Heart right ventricle (tissue), 16 donors: ENCODE data around the gene TIMM44. TPM values are rescaled to one million over a fixed set of nuclear protein-coding genes. Genes with fewer than 3 reads are reported as not detected.
A peak's percentile ranks its signal among the peaks of the same experiment; 100 is the strongest.

Experiments used
- ATAC-seq, 8 donors: fragments of 200-7000 bp; cut with Tn5 transposase; one replicate each; pipeline ENCODE4 v1.9.1; 2020; ENCODE audit warnings: mild to moderate bottlenecking in 8 of 8, moderate library complexity in 8 of 8, moderate number of reproducible peaks in 1 of 8
- DNase-seq, 2 donors: peaks; one replicate each; pipeline ENCODE4 v3.0.0-alpha.2; 2020
- H3K27ac ChIP-seq, 10 donors: fragments of 200-600 bp; sonication (generic) in 2 of 10; one replicate each; pipeline versions ENCODE4 v1.5.0 to v1.8.0; 2020 to 2022; ENCODE audit warnings: mild to moderate bottlenecking in 3 of 10
- H3K27me3 ChIP-seq, 7 donors: fragments of 200-600 bp; one replicate each; pipeline ENCODE4 v1.8.0; 2021 to 2022; ENCODE audit warnings: mild to moderate bottlenecking in 2 of 7
- H3K36me3 ChIP-seq, 9 donors: fragments of 200-600 bp; sonication (generic) in 1 of 9; one replicate each; pipeline versions ENCODE4 v1.5.0 to v1.8.0; 2020 to 2022; ENCODE audit warnings: mild to moderate bottlenecking in 2 of 9
- H3K4me1 ChIP-seq, 9 donors: fragments of 200-600 bp; sonication (generic) in 1 of 9; one replicate each; pipeline versions ENCODE4 v1.5.0 to v1.8.0; 2020 to 2022; ENCODE audit warnings: mild to moderate bottlenecking in 4 of 9
- H3K4me3 ChIP-seq, 10 donors: fragments of 200-600 bp; sonication (generic) in 2 of 10; one replicate each; pipeline versions ENCODE4 v1.5.0 to v1.8.0; 2020 to 2022; ENCODE audit warnings: mild to moderate bottlenecking in 7 of 10, moderate library complexity in 2 of 10
- H3K9me3 ChIP-seq, 11 donors: fragments of 200-600 bp in 10 of 11; sonication (generic) in 2 of 11; one replicate each; pipeline versions ENCODE4 v1.5.0 to v1.8.0; 2013 to 2022; ENCODE audit warnings: mild to moderate bottlenecking in 2 of 11, control low read depth in 1 of 11, moderate library complexity in 1 of 11
- CTCF ChIP-seq, 9 donors: fragments of 200-600 bp; sonication (generic) in 2 of 9; IDR thresholded peaks; one replicate each; pipeline versions ENCODE4 v1.5.0 to v1.8.0; 2021 to 2022; ENCODE audit warnings: antibody characterized with exemption in 9 of 9, mild to moderate bottlenecking in 5 of 9, moderate library complexity in 1 of 9
- WGBS, 2 donors: extraction: QIAGEN DNeasy Blood & Tissue Kit; methylation state at CpG; one replicate each; pipeline ENCODE4 v1.1.7; 2013; ENCODE audit warnings: inconsistent platforms in 1 of 2; 5-methylcytosine and 5-hydroxymethylcytosine counted together
- intact Hi-C, 10 donors: fragments of 100-400 bp; cut with DNase I; formaldehyde crosslinking; loops; one replicate each; pipeline versions ENCODE4 v1.11.1 to v1.14.2; 2022
- polyA plus RNA-seq, 2 donors: library from polyadenylated mRNA; stranded (reverse); fragments of 200-250 nt; gene quantifications; one replicate each; pipeline ENCODE4 v1.2.3, GENCODE V29; 2013
- total RNA-seq, 10 donors: library from RNA; stranded (reverse); fragmentation: NEBNext Ultra II Directional in 3 of 10; extraction: Animal tissue kit (Norgen Biotek cat#: 25700) in 3 of 10; gene quantifications; one replicate each; pipeline versions ENCODE4 v1.2.1 to v1.2.4, GENCODE V29; 2021 to 2023
- donor health status: Arrhythmogenic right ventricular cardiomyopathy.
- donor health status: ischemic (EF 13 %, LVEDD 7.1; RV severe dilation, severe dysfunction).
- donor health status: healthy with polysubstance abuse.
- donor health status: DM: no; HTN: yes; CAD: no.
- donor health status: DM: no; HTN: no; CAD: no.
- donor health status: ischemic (EF 25% LVEDD 6.9; RV normal size, moderate dysfunction).
- donor health status: ischemic (EF 25% LVEDD 5.7; RV mildly dilated, moderate dysfunction).
- donor health status: healthy.
- donor health status: DM: yes; HTN: yes; CAD: no.
- donor health status: Ischemic cardiomyopathy.
- donor health status: ischemic (EF 35%, LVEDD 5.7; RV mildly dilated, moderate dysfunction).
- donor health status: nonischemic (EF 11% LVEDD 7.7; RV severe dilation, severe dysfunction).
- donor health status: DM: yes; HTN: yes; CAD: no.
- donor health status: PGD.
- donor health status: ischemic (EF 29% LVEDD 5.4; RV normal size, mild dysfunction).
- donor health status: nonischemic (EF 23%, LVEDD 6.1; RV moderate dilation, normal function).

Gene TIMM44
- total and polyA plus RNA-seq, 12 donors, result 54.9 to 188 (median 73.1) TPM

GRCh38 chr19:7924651-7925170, 18.8 kb downstream of the TIMM44 start:
- Histone ChIP-seq H3K27ac (no peak overlapping the region), H3K36me3 (peaks cover 0 to 23% (median 15%) of the 10 kb centered on the region in 9 donors), H3K4me1 (peaks cover 18 to 73% (median 47%) of the 10 kb centered on the region in 9 donors), H3K9me3 (no peaks in the 10 kb centered on the region), H3K4me3 (peak overlapping the region in 9 of 10 donors; percentile 35 to 51 (median 45)), H3K27me3 (peaks cover 0 to 8% (median 0%) of the 10 kb centered on the region in 7 donors)
- 40 to 46% methylated on average over 32 to 34 of the region's 34 CpGs for WGBS, 2 donors
- TF ChIP-seq CTCF (IDR thresholded peaks at IDR 0.05), result no peak
- DNase-seq (no peak), ATAC-seq (no peak)
- intact Hi-C loops, result loop anchor here in 6 of 10 donors (5.0 to 10.0 kb wide), 4 partner anchors 67 to 328 kb away; no protein-coding TSS in a partner anchor

DNA sequence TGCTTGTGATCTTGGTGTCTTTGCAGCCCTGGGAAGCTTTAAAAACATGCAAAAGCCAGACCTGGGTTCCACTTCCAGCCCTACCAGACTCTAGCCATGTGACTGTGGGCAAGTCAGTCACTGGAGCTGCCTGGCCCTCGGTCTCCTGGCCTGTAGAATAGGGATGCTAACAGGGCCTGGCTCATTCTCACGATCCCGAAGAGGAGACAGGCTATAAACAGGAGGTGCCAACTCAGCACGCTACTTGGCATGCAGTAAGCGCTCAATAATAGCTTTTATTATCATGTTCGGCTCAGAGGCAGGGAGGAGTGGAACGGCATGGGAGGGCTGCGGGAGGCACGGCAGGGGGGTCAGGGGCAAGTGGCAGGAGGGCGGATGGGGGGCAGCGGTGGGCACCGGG, 19.2 kb downstream of the TIMM44 start:
- H3K4me1 ChIP-seq, result peaks cover 18 to 73% (median 47%) of the 10 kb centered on the region in 9 donors
- H3K9me3 ChIP-seq, result no peaks in the 10 kb centered on the region
- intact Hi-C loops, result loop anchor here in 5 of 10 donors (5.0 to 10.0 kb wide), 4 partner anchors 67 to 328 kb away; no protein-coding TSS in a partner anchor
- H3K4me3 ChIP-seq, result no peak overlapping the region
- no peak overlapping the region for H3K27ac ChIP-seq
- 80 to 85% methylated on average over 12 of the region's 12 CpGs for WGBS, 2 donors
- H3K36me3 ChIP-seq, result peaks cover 0 to 23% (median 15%) of the 10 kb centered on the region in 9 donors
- DNase-seq (no peak), ATAC-seq (no peak)
- TF ChIP-seq CTCF (IDR thresholded peaks at IDR 0.05), result no peak
- peaks cover 0 to 12% (median 2%) of the 10 kb centered on the region in 7 donors for H3K27me3 ChIP-seq

DNA sequence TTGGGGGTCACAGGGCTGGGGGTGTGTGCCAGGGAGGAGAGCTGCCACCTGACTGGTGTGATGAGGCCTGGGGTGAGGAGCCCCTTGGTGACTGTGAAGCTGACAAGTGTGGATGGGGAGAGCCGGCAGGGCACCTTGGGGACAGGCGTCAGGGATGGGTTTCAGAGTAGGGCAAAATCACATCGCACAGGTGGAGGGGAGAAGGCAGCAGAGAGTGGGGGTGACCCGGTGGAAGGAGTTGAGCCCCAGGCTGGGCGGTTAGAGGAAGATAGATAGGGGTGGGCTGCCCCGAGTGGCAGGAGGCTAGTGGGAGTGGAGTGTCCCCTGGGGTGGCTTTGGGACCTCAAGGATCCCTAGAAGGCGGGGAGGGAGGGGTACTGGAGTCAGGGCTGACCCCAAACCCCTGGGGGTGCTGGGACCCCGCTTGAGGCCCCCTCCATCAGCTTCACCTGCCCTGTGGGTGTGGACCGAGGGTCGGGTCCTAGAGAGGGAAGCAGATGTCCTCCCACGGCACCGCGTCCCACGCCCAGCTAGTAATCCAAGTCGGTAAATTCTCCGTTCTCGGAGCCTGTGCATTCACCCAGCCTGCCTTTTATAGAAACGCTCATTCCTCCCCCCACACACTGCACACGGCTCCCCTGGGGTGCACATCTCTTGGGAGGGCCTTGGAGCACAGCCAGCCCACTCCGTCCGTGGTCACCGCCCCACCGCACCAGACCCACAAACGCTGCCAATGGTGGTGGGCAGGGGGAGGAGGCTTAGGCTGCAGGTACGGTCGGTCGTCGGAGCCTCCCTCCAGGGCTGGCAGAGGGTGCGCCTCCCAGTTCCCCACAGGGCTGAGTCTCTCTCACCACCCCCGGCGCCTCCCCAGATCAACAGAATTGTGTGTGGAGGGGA, 19.9 kb downstream of the TIMM44 start:
- TF ChIP-seq CTCF (IDR thresholded peaks at IDR 0.05), result no peak
- ATAC-seq (no peak), DNase-seq (no peak)
- H3K9me3 ChIP-seq, result no peaks in the 10 kb centered on the region
- no peak overlapping the region for H3K4me3 ChIP-seq
- no peak overlapping the region for H3K27ac ChIP-seq
- intact Hi-C loops, result loop anchor here in 5 of 10 donors (5.0 to 10.0 kb wide), 4 partner anchors 66 to 329 kb away; no protein-coding TSS in a partner anchor
- H3K4me1 ChIP-seq, result peaks cover 18 to 72% (median 44%) of the 10 kb centered on the region in 9 donors
- H3K27me3 ChIP-seq, result peaks cover 0 to 19% (median 7%) of the 10 kb centered on the region in 7 donors
- WGBS, 2 donors, result 84% methylated on average over 31 of the region's 31 CpGs
- peaks cover 0 to 23% (median 15%) of the 10 kb centered on the region in 9 donors for H3K36me3 ChIP-seq

- peaks cover 0 to 23% (median 15%) of the 10 kb centered on the region in 9 donors for H3K36me3 ChIP-seq
- DNase-seq (no peak), ATAC-seq (no peak)
- H3K27me3 ChIP-seq, result peaks cover 0 to 27% (median 14%) of the 10 kb centered on the region in 7 donors
- no peak overlapping the region for H3K27ac ChIP-seq
- no peak for TF ChIP-seq CTCF (IDR thresholded peaks at IDR 0.05)
- no peaks in the 10 kb centered on the region for H3K9me3 ChIP-seq
- peaks cover 13 to 71% (median 40%) of the 10 kb centered on the region in 9 donors for H3K4me1 ChIP-seq
- no peak overlapping the region for H3K4me3 ChIP-seq
- WGBS, 2 donors, result 88 to 91% methylated on average over 8 of the region's 8 CpGs
- intact Hi-C loops, result loop anchor here in 5 of 10 donors (5.0 to 10.0 kb wide), 4 partner anchors 66 to 329 kb away; no protein-coding TSS in a partner anchor
Observed at GRCh38 chr19:7922836-7923195, 20.6 kb downstream of the TIMM44 start.
